ENCODE measurements around the gene PTHLH. TPM values are rescaled to one million over a fixed set of nuclear protein-coding genes. Genes with fewer than 3 reads are reported as not detected.

The PTHLH gene
- total and polyA plus RNA-seq, 2 donors (not counting 3 experiments of a cell fraction or from before 2014, with no cell fraction given), result 0.60 to 0.65 TPM

GRCh38 chr12:27998170-27998569, 25.6 kb upstream of the PTHLH start:
- dilution Hi-C loops (cut with MboI; ENCODE audit: extremely low pct_ligation_motif_present, low sequenced_read_pairs), result no loop called here

GRCh38 chr12:27996761-27997160, 24.2 kb upstream of the PTHLH start:
- intact Hi-C loops (cut with micrococcal nuclease), result no loop called here
- dilution Hi-C loops (cut with MboI; ENCODE audit: extremely low pct_ligation_motif_present, low sequenced_read_pairs), result no loop called here
- FAIRE-seq, result no peak

More at GRCh38 chr12:27998170-27998569, 25.6 kb upstream of the PTHLH start:
- CTCF ChIA-PET, result interaction anchor here (0.6 kb wide), 1 partner anchor 266 kb away, joined by 3 read pairs; no protein-coding TSS in a partner anchor
- FAIRE-seq, result no peak
- H2AFZ ChIP-seq (ENCODE audit: low read depth, low read length), result no peak overlapping the region
- intact Hi-C loops (cut with micrococcal nuclease), result no loop called here
- no peak overlapping the region for H3K9ac ChIP-seq (replicated peaks; ENCODE audit: extremely low read depth, insufficient read depth, low read length)
- H3K79me2 ChIP-seq (ENCODE audit: control insufficient read depth, insufficient read depth, low read length), result no peaks in the 10 kb centered on the region
- no peak overlapping the region for H3K4me2 ChIP-seq (ENCODE audit: insufficient read depth, low read length)
- H3K4me3 ChIP-seq (replicated peaks in 1 of 3; ENCODE audit: insufficient read depth in 1 of 3, low read depth in 1 of 3, low read length in 3 of 3), result no peak overlapping the region
- no peak for DNase-seq (ENCODE audit: low read depth, low spot score)
- H3K27ac ChIP-seq (ENCODE audit: insufficient read depth, low read depth, low read length), result no peak overlapping the region
- no peaks in the 10 kb centered on the region for H3K36me3 ChIP-seq (ENCODE audit: control insufficient read depth in 2 of 2, extremely low read depth in 1 of 2, insufficient read depth in 2 of 2, low read length in 2 of 2)
- TF ChIP-seq GATA2 (IDR thresholded peaks at IDR 0.05; ENCODE audit: insufficient read depth, insufficient read length, low read depth, low read length) (no peak), MYC (IDR thresholded peaks at IDR 0.05; ENCODE audit: low read depth, low read length) (no peak), JUN (IDR thresholded peaks at IDR 0.05; ENCODE audit: borderline replicate concordance, insufficient read depth, insufficient read length, low read depth) (no peak), EZH2 (IDR thresholded peaks at IDR 0.05; ENCODE audit: borderline replicate concordance, low read depth, low read length, severe bottlenecking) (no peak), POLR2AphosphoS5 (IDR thresholded peaks at IDR 0.05; ENCODE audit: insufficient read depth, low read depth, low read length) (no peak), MAX (IDR thresholded peaks at IDR 0.05; ENCODE audit: insufficient read depth, insufficient read length) (no peak), FOS (IDR thresholded peaks at IDR 0.05; ENCODE audit: borderline replicate concordance, insufficient read depth, low read length) (no peak)
- no peaks in the 10 kb centered on the region for H3K9me1 ChIP-seq (replicated peaks; ENCODE audit: control insufficient read depth, extremely low read depth, insufficient read depth, low read length)
- no peaks in the 10 kb centered on the region for H3K4me1 ChIP-seq (ENCODE audit: control insufficient read depth, extremely low read depth, insufficient read depth, low read length)
- no peaks in the 10 kb centered on the region for H4K20me1 ChIP-seq (replicated peaks; ENCODE audit: control insufficient read depth, extremely low read depth, insufficient read depth, low read length)
- POLR2A ChIA-PET, result no interaction called here
- H3K27me3 ChIP-seq (ENCODE audit: control insufficient read depth in 2 of 2, insufficient read depth in 2 of 2, low read length in 2 of 2), result no peaks in the 10 kb centered on the region
- H3K9me3 ChIP-seq (replicated peaks; ENCODE audit: control insufficient read depth, insufficient read depth, low read length), result no peaks in the 10 kb centered on the region
- no TSS peak for BruUV-seq (replicated peaks)

More at GRCh38 chr12:27996761-27997160, 24.2 kb upstream of the PTHLH start:
- Histone ChIP-seq H3K4me1 (ENCODE audit: control insufficient read depth, extremely low read depth, insufficient read depth, low read length) (no peaks in the 10 kb centered on the region), H3K27ac (ENCODE audit: insufficient read depth, low read depth, low read length) (no peak overlapping the region), H2AFZ (ENCODE audit: low read depth, low read length) (no peak overlapping the region), H3K9me1 (replicated peaks; ENCODE audit: control insufficient read depth, extremely low read depth, insufficient read depth, low read length) (no peaks in the 10 kb centered on the region), H4K20me1 (replicated peaks; ENCODE audit: control insufficient read depth, extremely low read depth, insufficient read depth, low read length) (no peaks in the 10 kb centered on the region), H3K36me3 (ENCODE audit: control insufficient read depth in 2 of 2, extremely low read depth in 1 of 2, insufficient read depth in 2 of 2, low read length in 2 of 2) (no peaks in the 10 kb centered on the region), H3K4me3 (replicated peaks in 1 of 3; ENCODE audit: insufficient read depth in 1 of 3, low read depth in 1 of 3, low read length in 3 of 3) (no peak overlapping the region), H3K79me2 (ENCODE audit: control insufficient read depth, insufficient read depth, low read length) (no peaks in the 10 kb centered on the region), H3K9me3 (replicated peaks; ENCODE audit: control insufficient read depth, insufficient read depth, low read length) (no peaks in the 10 kb centered on the region), H3K9ac (replicated peaks; ENCODE audit: extremely low read depth, insufficient read depth, low read length) (no peak overlapping the region), H3K27me3 (ENCODE audit: control insufficient read depth in 2 of 2, insufficient read depth in 2 of 2, low read length in 2 of 2) (no peaks in the 10 kb centered on the region), H3K4me2 (ENCODE audit: insufficient read depth, low read length) (no peak overlapping the region)
- no TSS peak for BruUV-seq (replicated peaks)
- POLR2A ChIA-PET, result no interaction called here
- DNase-seq (ENCODE audit: low read depth, low spot score), result no peak
- TF ChIP-seq FOS (IDR thresholded peaks at IDR 0.05; ENCODE audit: borderline replicate concordance, insufficient read depth, low read length) (no peak), EZH2 (IDR thresholded peaks at IDR 0.05; ENCODE audit: borderline replicate concordance, low read depth, low read length, severe bottlenecking) (no peak), POLR2A (IDR thresholded peaks at IDR 0.05; ENCODE audit: low read depth, low read length) (no peak), POLR2AphosphoS5 (IDR thresholded peaks at IDR 0.05; ENCODE audit: insufficient read depth, low read depth, low read length) (no peak), MAX (IDR thresholded peaks at IDR 0.05; ENCODE audit: insufficient read depth, insufficient read length) (no peak), MYC (IDR thresholded peaks at IDR 0.05; ENCODE audit: low read depth, low read length) (no peak), GATA2 (IDR thresholded peaks at IDR 0.05; ENCODE audit: insufficient read depth, insufficient read length, low read depth, low read length) (no peak), CTCF (IDR thresholded peaks at IDR 0.05; ENCODE audit: extremely low read depth in 1 of 2, insufficient read depth in 1 of 2, low read depth in 1 of 2, low read length in 2 of 2) (no peak), JUN (IDR thresholded peaks at IDR 0.05; ENCODE audit: borderline replicate concordance, insufficient read depth, insufficient read length, low read depth) (no peak)
- CTCF ChIA-PET, result no interaction called here
